ENCODE results near the gene JAZF1. TPM values are rescaled to one million over a fixed set of nuclear protein-coding genes. Genes with fewer than 3 reads are reported as not detected.

JAZF1 gene
- total and polyA plus RNA-seq, 2 of the 4 experiments (the other 2 are of a cell fraction), result 8.4 to 10.5 TPM

DNA sequence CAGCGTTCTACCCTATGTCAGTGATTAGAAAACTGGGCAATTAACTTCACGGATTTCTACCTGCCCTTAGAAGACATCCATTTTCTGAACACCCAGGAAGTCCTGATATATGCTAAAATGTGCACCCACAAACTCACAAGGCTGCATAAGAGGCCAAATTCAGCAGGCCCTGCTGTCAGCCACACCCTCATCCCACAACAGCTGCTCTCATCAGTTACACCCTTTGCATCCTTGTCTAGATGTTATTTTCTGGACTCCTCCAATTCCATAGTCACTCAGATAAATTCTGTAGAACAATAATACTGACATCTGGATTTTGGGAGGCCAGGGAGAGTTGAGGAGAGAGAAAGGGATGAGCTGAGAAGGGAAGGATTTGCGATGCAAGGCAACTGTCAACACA, 231.7 kb downstream of the JAZF1 start:
- WGBS, 2 experiments (ENCODE audit: extremely low coverage in 2 of 2, insufficient read length in 1 of 2), result no CpG with 5 or more reads among the region's 3 CpGs
- no peak overlapping the region for H3K14ac ChIP-seq (replicated peaks; ENCODE audit: low read depth, low read length)
- no peak overlapping the region for H2BK5ac ChIP-seq (ENCODE audit: low read depth, low read length, poor library complexity, severe bottlenecking)
- H2BK120ac ChIP-seq (ENCODE audit: low read depth, low read length), result no peak overlapping the region
- in situ Hi-C loops (cut with MboI; ENCODE audit: low sequenced_read_pairs), result no loop called here
- no peaks in the 10 kb centered on the region for H3K4me1 ChIP-seq (ENCODE audit: control insufficient read depth, insufficient read depth, low read length)
- H3K4me2 ChIP-seq (ENCODE audit: low read depth, low read length), result no peak overlapping the region
- no peak overlapping the region for H4K8ac ChIP-seq (ENCODE audit: low read depth in 2 of 2, low read length in 2 of 2)
- no peaks in the 10 kb centered on the region; the same call in 1 of the 2 replicates for H3K36me3 ChIP-seq (ENCODE audit: control insufficient read depth, insufficient read depth, low read length)
- BruUV-seq (replicated peaks), result no TSS peak
- H3K27me3 ChIP-seq (ENCODE audit: control insufficient read depth, insufficient read depth, low read length), result no peaks in the 10 kb centered on the region
- ATAC-seq (ENCODE audit: low read depth), result no peak
- H2BK15ac ChIP-seq (ENCODE audit: low read depth, low read length), result no peak overlapping the region
- no peak overlapping the region for H2BK20ac ChIP-seq (ENCODE audit: low read depth, low read length)
- CTCF ChIA-PET, result no interaction called here
- no peak overlapping the region for H3K9ac ChIP-seq (ENCODE audit: low read depth, low read length)
- intact Hi-C loops (cut with micrococcal nuclease), result no loop called here
- peaks cover 8% of the 10 kb centered on the region; the same call in 1 of the 2 replicates for H3K9me1 ChIP-seq (ENCODE audit: insufficient read depth, low read length)
- no peak overlapping the region for H3K56ac ChIP-seq (ENCODE audit: extremely low read depth, insufficient read depth, low read length)
- no peak overlapping the region for H2AK5ac ChIP-seq (ENCODE audit: low read depth, low read length)
- H3K4me3 ChIP-seq (ENCODE audit: insufficient read depth, low read depth, low read length), result no peak overlapping the region
- POLR2A ChIA-PET (ENCODE audit: unreplicated experiment), result no interaction called here
- H4K91ac ChIP-seq (ENCODE audit: insufficient read depth, low read depth, low read length), result no peak overlapping the region
- no peak overlapping the region for H3K4ac ChIP-seq (ENCODE audit: low read depth, low read length)
- no peak overlapping the region for H3K23ac ChIP-seq (ENCODE audit: low read depth, low read length)
- no peak overlapping the region for H2AK9ac ChIP-seq (replicated peaks; ENCODE audit: low read depth, low read length, poor library complexity)
- H3K79me1 ChIP-seq (ENCODE audit: low read depth in 1 of 2, low read length in 2 of 2), result peaks cover 9 to 21% of the 10 kb centered on the region in 2 experiments; a peak in 3 of 4 replicates
- dilution Hi-C loops (cut with HindIII; ENCODE audit: low sequenced_read_pairs, unreplicated experiment), result no loop called here
- TF ChIP-seq RCOR1 (IDR thresholded peaks at IDR 0.05; ENCODE audit: insufficient replicate concordance, low read length), result no peak
- no peak for TF ChIP-seq SMC3 (IDR thresholded peaks at IDR 0.05; ENCODE audit: low read depth, low read length)
- TF ChIP-seq CEBPB (IDR thresholded peaks at IDR 0.05; ENCODE audit: low read depth, low read length), result no peak
- TF ChIP-seq MAFK (IDR thresholded peaks at IDR 0.05; ENCODE audit: low read depth, low read length), result no peak
- H4K5ac ChIP-seq (ENCODE audit: low read depth, low read length), result no peak overlapping the region
- H3K9me3 ChIP-seq (ENCODE audit: control insufficient read depth, insufficient read depth, low read length), result no peaks in the 10 kb centered on the region
- no peak overlapping the region for H3K18ac ChIP-seq (ENCODE audit: low read depth, low read length)
- no peak overlapping the region for H2AFZ ChIP-seq (replicated peaks; ENCODE audit: low read length, poor library complexity)
- no peak for DNase-seq
- H3K27ac ChIP-seq (ENCODE audit: insufficient read depth, low read length), result no peak overlapping the region
- peaks cover 15% of the 10 kb centered on the region; the same call in 1 of the 2 replicates for H4K20me1 ChIP-seq (ENCODE audit: insufficient read depth, low read length)

All from IMR-90 (cell line).